Nephron (organoid): ENCODE measurements around the gene KCNMA1.
"Not testable (repeated sequence)": the region's sequence is repeated elsewhere in the genome, so short reads cannot be mapped to it uniquely, and the experiment has no call there.

Experiments
- H3K27ac Mint-ChIP-seq, 3 experiments: 2 replicates each; pipeline ENCODE4 v1.8.0; 2020; ENCODE audit warnings: mixed read lengths in 3 of 3, mild to moderate bottlenecking in 2 of 3, moderate library complexity in 1 of 3
- H3K27me3 Mint-ChIP-seq: 2 replicates; pipeline ENCODE4 v1.8.0; 2021; ENCODE audit warnings: low read depth, mild to moderate bottlenecking, moderate library complexity, mixed read lengths
- H3K36me3 Mint-ChIP-seq: 2 replicates; pipeline ENCODE4 v1.8.0; 2020; ENCODE audit warnings: low read depth, mixed read lengths
- H3K4me1 Mint-ChIP-seq: 2 replicates; pipeline ENCODE4 v1.8.0; 2020; ENCODE audit warnings: mixed read lengths
- H3K4me3 Mint-ChIP-seq, 3 experiments: 2 replicates each; pipeline ENCODE4 v1.8.0; 2020; ENCODE audit warnings: mild to moderate bottlenecking in 3 of 3, mixed read lengths in 3 of 3, moderate library complexity in 2 of 3
- H3K9me3 Mint-ChIP-seq: 2 replicates; pipeline ENCODE4 v1.8.0; 2020; ENCODE audit warnings: mixed read lengths
- CTCF ChIP-seq, 3 experiments: fragments of 200-600 bp; sonication (generic); IDR thresholded peaks; one replicate each; pipeline ENCODE4 v1.5.0; 2021; ENCODE audit warnings: antibody characterized with exemption in 3 of 3; ENCODE audit not compliant: unreplicated experiment in 3 of 3

Gene KCNMA1

GRCh38 chr10:77575271-77576006 lies 62.2 kb downstream of the KCNMA1 start:
- Mint-ChIP-seq H3K9me3 (peaks cover 6% of the 10 kb centered on the region), H3K36me3 (no peaks in the 10 kb centered on the region), H3K4me3 (no peak overlapping the region), H3K27me3 (peaks cover 7% of the 10 kb centered on the region), H3K27ac (no peak overlapping the region), H3K4me1 (peaks cover 28% of the 10 kb centered on the region)
- no peak for TF ChIP-seq CTCF (IDR thresholded peaks at IDR 0.05; ENCODE audit: unreplicated experiment in 3 of 3)

- Mint-ChIP-seq H3K4me3 (no peak overlapping the region), H3K27me3 (peaks cover 1% of the 10 kb centered on the region), H3K36me3 (no peaks in the 10 kb centered on the region), H3K27ac (no peak overlapping the region), H3K4me1 (peaks cover 28% of the 10 kb centered on the region), H3K9me3 (peaks cover 6% of the 10 kb centered on the region)
- no peak for TF ChIP-seq CTCF (IDR thresholded peaks at IDR 0.05; ENCODE audit: unreplicated experiment in 3 of 3)
Measured at GRCh38 chr10:77574438-77574837, 63.2 kb downstream of the KCNMA1 start.

- not testable (repeated sequence) for H3K27ac Mint-ChIP-seq, H3K27me3 Mint-ChIP-seq, H3K36me3 Mint-ChIP-seq, H3K9me3 Mint-ChIP-seq, H3K4me3 Mint-ChIP-seq
- H3K4me1 Mint-ChIP-seq = peaks cover 16% of the 10 kb centered on the region
Measured at GRCh38 chr10:77572520-77572919, 65.1 kb downstream of the KCNMA1 start.

- Mint-ChIP-seq H3K9me3 (peaks cover 6% of the 10 kb centered on the region), H3K27me3 (peaks cover 6% of the 10 kb centered on the region), H3K27ac (no peak overlapping the region), H3K4me1 (peaks cover 19% of the 10 kb centered on the region), H3K36me3 (no peaks in the 10 kb centered on the region), H3K4me3 (no peak overlapping the region)
- no peak for TF ChIP-seq CTCF (IDR thresholded peaks at IDR 0.05; ENCODE audit: unreplicated experiment in 3 of 3)
Measured at GRCh38 chr10:77571490-77571889, 66.1 kb downstream of the KCNMA1 start.

GRCh38 chr10:77566914-77567566 lies 70.6 kb downstream of the KCNMA1 start:
- Mint-ChIP-seq H3K27ac (no peak overlapping the region), H3K4me3 (no peak overlapping the region), H3K27me3 (peaks cover 26% of the 10 kb centered on the region), H3K9me3 (peaks cover 6% of the 10 kb centered on the region), H3K36me3 (no peaks in the 10 kb centered on the region), H3K4me1 (peaks cover 44% of the 10 kb centered on the region)
- TF ChIP-seq CTCF (IDR thresholded peaks at IDR 0.05; ENCODE audit: unreplicated experiment in 3 of 3) = no peak

GRCh38 chr10:77566236-77566635 lies 71.4 kb downstream of the KCNMA1 start:
- H3K27ac Mint-ChIP-seq = no peak overlapping the region

More at GRCh38 chr10:77566236-77566635, 71.4 kb downstream of the KCNMA1 start:
- peaks cover 26% of the 10 kb centered on the region for H3K27me3 Mint-ChIP-seq
- no peak overlapping the region for H3K4me3 Mint-ChIP-seq
- no peak for TF ChIP-seq CTCF (IDR thresholded peaks at IDR 0.05; ENCODE audit: unreplicated experiment in 3 of 3)
- peaks cover 3% of the 10 kb centered on the region for H3K9me3 Mint-ChIP-seq
- H3K36me3 Mint-ChIP-seq = no peaks in the 10 kb centered on the region
- H3K4me1 Mint-ChIP-seq = peaks cover 41% of the 10 kb centered on the region
